ENCODE data around the gene IGDCC3.

DNA sequence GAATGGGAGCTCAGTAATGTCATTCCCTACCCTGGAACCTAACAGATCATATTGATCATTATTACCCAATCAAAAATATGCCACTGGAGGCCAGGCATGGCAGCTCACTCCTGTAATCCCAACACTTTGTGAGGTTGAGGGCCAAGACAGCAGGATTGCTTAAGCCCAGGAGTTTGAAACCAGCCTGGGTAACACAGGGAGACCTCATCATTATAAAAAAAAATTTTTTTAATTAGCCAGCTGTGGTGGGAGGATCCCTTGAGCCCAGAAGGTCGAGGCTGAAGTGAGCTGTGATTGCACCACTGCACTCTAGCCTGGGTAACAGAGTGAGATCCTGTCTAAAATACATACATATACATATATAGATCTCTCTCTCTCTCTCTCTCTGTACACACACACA, 34.8 kb upstream of the IGDCC3 start:
- TF ChIP-seq, protein P1, sequence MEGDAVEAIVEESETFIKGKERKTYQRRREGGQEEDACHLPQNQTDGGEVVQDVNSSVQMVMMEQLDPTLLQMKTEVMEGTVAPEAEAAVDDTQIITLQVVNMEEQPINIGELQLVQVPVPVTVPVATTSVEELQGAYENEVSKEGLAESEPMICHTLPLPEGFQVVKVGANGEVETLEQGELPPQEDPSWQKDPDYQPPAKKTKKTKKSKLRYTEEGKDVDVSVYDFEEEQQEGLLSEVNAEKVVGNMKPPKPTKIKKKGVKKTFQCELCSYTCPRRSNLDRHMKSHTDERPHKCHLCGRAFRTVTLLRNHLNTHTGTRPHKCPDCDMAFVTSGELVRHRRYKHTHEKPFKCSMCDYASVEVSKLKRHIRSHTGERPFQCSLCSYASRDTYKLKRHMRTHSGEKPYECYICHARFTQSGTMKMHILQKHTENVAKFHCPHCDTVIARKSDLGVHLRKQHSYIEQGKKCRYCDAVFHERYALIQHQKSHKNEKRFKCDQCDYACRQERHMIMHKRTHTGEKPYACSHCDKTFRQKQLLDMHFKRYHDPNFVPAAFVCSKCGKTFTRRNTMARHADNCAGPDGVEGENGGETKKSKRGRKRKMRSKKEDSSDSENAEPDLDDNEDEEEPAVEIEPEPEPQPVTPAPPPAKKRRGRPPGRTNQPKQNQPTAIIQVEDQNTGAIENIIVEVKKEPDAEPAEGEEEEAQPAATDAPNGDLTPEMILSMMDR (IDR thresholded peaks at IDR 0.05): no peak
- no peak for TF ChIP-seq POLR2A (IDR thresholded peaks at IDR 0.05)

Data from tibial nerve (tissue), 3 donors.